A549 (cell line): Measurements from ENCODE around the gene ARPC1A. TPM values are rescaled to one million over a fixed set of nuclear protein-coding genes. Genes with fewer than 3 reads are reported as not detected.

Source experiments
- ATOH8 ChIP-seq: fragments of 250-450 bp; sonication (Bioruptor Pico); IDR thresholded peaks from 2 replicates; pipeline ENCODE4 v1.5.0; 2020; ENCODE audit warnings: low read depth, mild to moderate bottlenecking, moderate library complexity
- BCL3 ChIP-seq: fragments of >200 bp; sonication (Bioruptor Twin); formaldehyde crosslinking; IDR thresholded peaks from 3 replicates; pipeline ENCODE4 v1.6.1; 2016
- BHLHE40 ChIP-seq: IDR thresholded peaks from 2 replicates; pipeline ENCODE4 v1.6.1; 2012; ENCODE audit warnings: low read depth, low read length, inconsistent platforms
- CBX8 ChIP-seq: fragments of 200-600 bp; sonication (generic); IDR thresholded peaks from 2 replicates; pipeline ENCODE4 v1.6.1; 2016
- CEBPB ChIP-seq, 2 experiments: fragments of >200 bp in 1 of 2; sonication (Bioruptor Twin) in 1 of 2; formaldehyde crosslinking in 1 of 2; IDR thresholded peaks; 2 replicates each; pipeline ENCODE4 v1.6.1; 2012 to 2016
- CHD2 ChIP-seq: fragments of 150-350 bp; IDR thresholded peaks from 2 replicates; pipeline ENCODE4 v1.6.1; 2014; ENCODE audit warnings: low read length; ENCODE audit not compliant: partially characterized antibody
- CHD4 ChIP-seq: fragments of 200-600 bp; sonication (generic); IDR thresholded peaks from 2 replicates; pipeline ENCODE4 v1.6.1; 2016; ENCODE audit warnings: antibody characterized with exemption, mild to moderate bottlenecking, borderline replicate concordance
- CTCF ChIP-seq: fragments of >200 bp; sonication (Bioruptor Twin); formaldehyde crosslinking; IDR thresholded peaks from 3 replicates; pipeline ENCODE4 v1.5.1; 2016
- E2F6 ChIP-seq: IDR thresholded peaks from 2 replicates; pipeline ENCODE4 v1.6.1; 2012; ENCODE audit warnings: low read depth, borderline replicate concordance
- EHMT2 ChIP-seq: fragments of 200-600 bp; sonication (generic); IDR thresholded peaks from 2 replicates; pipeline ENCODE4 v1.6.1; 2016; ENCODE audit warnings: antibody characterized with exemption, low read depth, mild to moderate bottlenecking, moderate library complexity
- ELK1 ChIP-seq: fragments of 150-350 bp; IDR thresholded peaks from 2 replicates; pipeline ENCODE4 v1.6.1; 2014; ENCODE audit warnings: low read depth, mild to moderate bottlenecking, low read length
- ESRRA ChIP-seq: fragments of 150-350 bp; IDR thresholded peaks from 2 replicates; pipeline ENCODE4 v1.6.1; 2014; ENCODE audit warnings: mild to moderate bottlenecking, low read length, borderline replicate concordance
- GATA3 ChIP-seq: IDR thresholded peaks from 2 replicates; pipeline ENCODE4 v1.6.1; 2012; ENCODE audit warnings: borderline replicate concordance
- HMGXB4 ChIP-seq: fragments of 250-450 bp; sonication (Bioruptor Pico); IDR thresholded peaks from 2 replicates; pipeline ENCODE4 v1.5.0; 2021; ENCODE audit warnings: mild to moderate bottlenecking, moderate library complexity, borderline replicate concordance
- HOXB5 ChIP-seq: fragments of 250-450 bp; sonication (Bioruptor Pico); IDR thresholded peaks from 2 replicates; pipeline ENCODE4 v1.5.0; 2020; ENCODE audit warnings: mild to moderate bottlenecking, moderate library complexity
- JUN ChIP-seq, 2 experiments: fragments of >200 bp; sonication (Bioruptor Twin); formaldehyde crosslinking; IDR thresholded peaks; 2 replicates in 1 of 2; 3 replicates in 1 of 2; pipeline ENCODE4 v1.6.1; 2016 to 2017
- KDM1A ChIP-seq: fragments of 200-600 bp; sonication (generic); IDR thresholded peaks from 2 replicates; pipeline ENCODE4 v1.6.1; 2016; ENCODE audit warnings: low read depth, mild to moderate bottlenecking
- NR3C1 ChIP-seq: fragments of >200 bp; sonication (Bioruptor Twin); formaldehyde crosslinking; IDR thresholded peaks from 3 replicates; pipeline ENCODE4 v1.6.1; 2017
- RARB ChIP-seq: fragments of 250-450 bp; sonication (Bioruptor Pico); IDR thresholded peaks from 2 replicates; pipeline ENCODE4 v1.8.0; 2021; ENCODE audit warnings: mild to moderate bottlenecking, moderate library complexity
- REST ChIP-seq: fragments of 200-600 bp; sonication (generic); IDR thresholded peaks from 2 replicates; pipeline ENCODE4 v1.6.1; 2016; ENCODE audit warnings: antibody characterized with exemption, mild to moderate bottlenecking, moderate library complexity
- SMC3 ChIP-seq: fragments of >200 bp; sonication (Bioruptor Twin); formaldehyde crosslinking; IDR thresholded peaks from 3 replicates; pipeline ENCODE4 v1.6.1; 2018; ENCODE audit warnings: inconsistent platforms
- SREBF2 ChIP-seq: fragments of 450-650 bp; IDR thresholded peaks from 2 replicates; pipeline ENCODE4 v1.6.1; 2014; ENCODE audit warnings: mild to moderate bottlenecking, moderate library complexity
- TFCP2L1 ChIP-seq: fragments of 250-450 bp; sonication (Bioruptor Pico); IDR thresholded peaks from 2 replicates; pipeline ENCODE4 v1.5.0; 2021; ENCODE audit warnings: mild to moderate bottlenecking
- TP53 ChIP-seq: fragments of 250-450 bp; sonication (Bioruptor Pico); IDR thresholded peaks from 2 replicates; pipeline ENCODE4 v1.5.0; 2021; ENCODE audit warnings: mild to moderate bottlenecking, moderate library complexity
- ZSCAN20 ChIP-seq: fragments of 250-450 bp; sonication (Bioruptor Pico); IDR thresholded peaks from 2 replicates; pipeline ENCODE4 v1.8.0; 2022; ENCODE audit warnings: mild to moderate bottlenecking, moderate library complexity
- polyA plus RNA-seq, 4 experiments: library from polyadenylated mRNA; depleted of rRNA in 3 of 4; stranded (reverse); fragments of >200 nt; fragmentation: RNase III in 1 of 4; extraction: RNeasy Plus Mini Kit Qiagen cat#74134 plus additional on column Dnase treatment in 1 of 4; gene quantifications; 2 replicates in 3 of 4; 3 replicates in 1 of 4; pipeline ENCODE4 v1.2.3, GENCODE V29; 2011 to 2017

The ARPC1A gene
- polyA plus RNA-seq, 2 of the 4 experiments (the other 2 are of a cell fraction) = 116 to 120 TPM

GRCh38 chr7:99408379-99409191 lies 82.9 kb downstream of the ARPC1A start, which contains the start of the genes BUD31 and PDAP1 (continued):
- TF ChIP-seq BHLHE40 = no peak
- TF ChIP-seq ESRRA = no peak
- no peak for TF ChIP-seq ZSCAN20
- no peak for TF ChIP-seq REST
- no peak for TF ChIP-seq ATOH8 (CRISPR knock-in tag)
- no peak for TF ChIP-seq RARB (CRISPR knock-in tag)
- TF ChIP-seq HOXB5 (CRISPR knock-in tag) = peak; percentile 54
- TF ChIP-seq CBX8 = no peak
- TF ChIP-seq NR3C1 = no peak
- peak; percentile 95 to 99 for TF ChIP-seq JUN (IDR thresholded peaks at IDR 0.05)
- TF ChIP-seq SMC3 = no peak
- TF ChIP-seq HMGXB4 (CRISPR knock-in tag) = no peak
- no peak for TF ChIP-seq KDM1A
- no peak for TF ChIP-seq CTCF
- no peak for TF ChIP-seq E2F6
- no peak for TF ChIP-seq EHMT2
- TF ChIP-seq BCL3 = peak; percentile 73
- peak; percentile 97 to 100 for TF ChIP-seq CEBPB (IDR thresholded peaks at IDR 0.05)
- no peak for TF ChIP-seq CHD2
- TF ChIP-seq TFCP2L1 (CRISPR knock-in tag) = no peak
- no peak; the same call in 1 of the 2 replicates for TF ChIP-seq SREBF2
- no peak for TF ChIP-seq CHD4
- no peak; the same call in 1 of the 2 replicates for TF ChIP-seq GATA3
- TF ChIP-seq TP53 (CRISPR knock-in tag) = no peak
- no peak for TF ChIP-seq ELK1
